Putamen (tissue), 1 donor: Measurements from ENCODE around the gene CNPY1.

Experiments
- DNase-seq: peaks from one replicate; pipeline ENCODE4 v3.0.0-alpha.2; 2016; ENCODE audit warnings: low spot score

The CNPY1 gene

GRCh38 chr7:155466814-155467733, 79.3 kb downstream of the CNPY1 start:
- no peak for DNase-seq

GRCh38 chr7:155466142-155466813, 80.1 kb downstream of the CNPY1 start:
- DNase-seq: no peak

GRCh38 chr7:155465761-155466141, 80.6 kb downstream of the CNPY1 start:
- DNase-seq: no peak

GRCh38 chr7:155464948-155465739, 81.2 kb downstream of the CNPY1 start:
- DNase-seq: no peak

DNA sequence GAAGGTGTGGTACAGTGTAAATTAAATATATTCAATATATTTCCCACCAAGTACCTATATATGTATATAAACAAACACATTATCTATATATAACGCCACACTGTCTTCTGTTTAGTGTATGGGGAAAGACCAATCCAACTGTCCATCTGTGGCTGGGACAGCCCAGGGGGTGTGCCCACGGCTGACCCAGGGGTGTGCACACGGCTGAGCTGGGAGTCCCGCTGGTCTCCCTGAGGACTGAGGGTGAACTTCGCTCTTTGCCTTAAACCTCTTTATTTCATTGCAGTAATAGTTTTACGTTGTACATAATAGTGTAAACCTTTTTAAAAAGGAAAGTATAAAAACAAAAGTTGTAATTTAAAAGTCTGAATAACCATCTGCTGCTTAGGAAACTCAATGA, 82.2 kb downstream of the CNPY1 start:
- no peak for DNase-seq

DNA sequence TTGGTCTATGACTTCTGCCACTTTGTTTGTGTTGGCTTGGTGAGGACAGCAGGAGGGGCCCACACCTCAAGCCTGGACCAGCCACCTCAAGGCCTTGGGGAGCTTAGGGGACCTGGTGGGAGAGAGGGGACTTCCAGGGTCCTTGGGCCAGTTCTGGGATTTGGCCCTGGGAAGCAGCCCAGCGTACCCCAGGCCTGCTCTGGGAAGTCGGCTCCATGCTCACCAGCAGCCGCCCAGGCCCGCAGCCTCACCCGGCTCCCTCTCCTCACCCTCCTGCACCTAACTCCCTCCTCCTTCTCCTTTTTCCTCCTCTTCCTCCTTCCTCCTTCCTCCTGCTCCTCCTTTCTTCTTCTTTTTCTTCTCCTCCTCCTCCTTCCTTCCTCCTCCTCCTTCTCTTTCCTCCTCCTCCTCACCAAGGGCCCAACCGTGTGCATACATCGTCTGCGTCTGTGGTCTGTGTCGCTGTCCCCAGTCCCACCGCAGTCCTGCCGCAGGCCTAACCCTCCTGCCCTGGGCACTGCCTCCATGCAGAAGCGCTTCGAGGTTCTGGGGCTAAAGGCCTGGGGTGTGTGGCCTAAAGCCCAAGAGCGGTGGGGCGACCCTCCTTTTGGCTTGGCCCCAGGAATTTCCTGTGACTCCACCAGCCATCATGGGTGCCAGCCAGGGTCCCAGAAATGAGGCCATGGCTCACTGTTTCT, 83.1 kb downstream of the CNPY1 start:
- no peak for DNase-seq

GRCh38 chr7:155462163-155462735, 84.1 kb downstream of the CNPY1 start:
- DNase-seq: no peak

GRCh38 chr7:155461631-155462030, 84.7 kb downstream of the CNPY1 start:
- DNase-seq: no peak

DNA sequence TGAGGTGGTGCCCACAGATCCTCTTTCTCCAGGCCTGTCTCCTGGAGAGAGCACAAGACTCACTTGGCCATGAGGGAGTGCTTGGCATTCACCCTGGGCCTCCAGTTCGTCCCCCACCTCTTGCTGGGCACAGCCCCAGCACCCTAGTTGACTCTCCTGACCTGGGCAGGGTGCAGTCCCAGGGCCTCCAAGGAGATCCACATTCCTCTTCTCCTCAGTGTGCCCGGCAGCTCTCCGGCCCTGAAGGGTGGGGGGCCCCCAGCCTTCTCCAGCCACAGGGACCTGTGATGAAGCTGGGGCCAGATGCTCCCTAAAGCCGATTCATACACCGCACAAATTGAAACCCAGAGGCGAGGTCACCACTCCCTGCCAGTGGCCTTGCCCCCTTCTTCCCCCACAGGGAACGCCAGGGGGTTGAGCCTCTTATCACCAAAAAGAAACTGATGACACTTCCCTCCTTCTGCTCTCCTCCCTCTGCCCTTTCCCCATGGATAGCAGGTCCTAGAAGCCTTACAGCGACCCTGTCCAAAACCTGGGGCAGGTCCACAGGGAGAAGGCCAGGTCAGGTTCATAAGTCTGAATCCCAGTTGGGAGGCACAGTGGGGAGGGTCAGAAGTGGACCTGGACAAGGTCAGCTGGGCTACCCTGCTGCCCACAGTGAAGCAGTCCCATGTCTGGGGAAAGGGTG, 85.3 kb downstream of the CNPY1 start:
- DNase-seq: no peak

DNA sequence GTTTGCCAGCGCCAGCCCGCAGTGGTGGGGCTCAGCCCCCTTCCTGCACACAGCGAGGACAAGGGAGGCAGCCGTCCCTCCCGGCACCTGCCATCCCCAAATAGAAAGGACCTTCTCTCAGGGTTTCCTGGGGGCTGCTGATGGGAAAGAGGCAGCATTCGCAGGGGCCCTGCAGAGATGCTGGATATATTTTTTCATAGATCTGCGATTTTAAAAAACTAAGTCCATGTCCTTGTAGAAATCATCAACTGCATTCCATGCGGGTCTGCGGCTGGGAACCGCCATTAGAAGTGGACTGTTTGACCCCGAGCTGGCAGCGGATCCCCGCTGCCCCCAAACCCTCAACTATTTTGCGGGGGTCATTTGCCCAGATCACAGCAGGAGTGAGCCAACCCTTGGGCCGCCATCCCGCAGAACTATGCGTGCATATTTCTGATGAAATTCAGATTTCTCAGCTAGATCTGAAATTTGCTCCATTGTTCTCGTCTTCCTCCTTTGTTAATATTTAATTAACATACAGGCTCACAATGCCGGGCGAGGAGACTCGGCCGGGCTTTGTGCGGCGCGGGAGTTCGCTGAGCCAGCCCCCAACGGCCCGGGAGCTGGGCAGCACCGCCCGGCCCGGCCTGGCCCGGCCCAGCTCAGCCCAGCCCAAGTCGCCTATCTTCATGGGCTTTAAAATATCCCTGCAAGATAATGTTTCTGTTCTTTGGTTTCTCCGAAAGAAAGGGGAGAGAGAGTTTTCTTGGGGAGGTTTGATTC, 86.5 kb downstream of the CNPY1 start:
- no peak for DNase-seq

DNA sequence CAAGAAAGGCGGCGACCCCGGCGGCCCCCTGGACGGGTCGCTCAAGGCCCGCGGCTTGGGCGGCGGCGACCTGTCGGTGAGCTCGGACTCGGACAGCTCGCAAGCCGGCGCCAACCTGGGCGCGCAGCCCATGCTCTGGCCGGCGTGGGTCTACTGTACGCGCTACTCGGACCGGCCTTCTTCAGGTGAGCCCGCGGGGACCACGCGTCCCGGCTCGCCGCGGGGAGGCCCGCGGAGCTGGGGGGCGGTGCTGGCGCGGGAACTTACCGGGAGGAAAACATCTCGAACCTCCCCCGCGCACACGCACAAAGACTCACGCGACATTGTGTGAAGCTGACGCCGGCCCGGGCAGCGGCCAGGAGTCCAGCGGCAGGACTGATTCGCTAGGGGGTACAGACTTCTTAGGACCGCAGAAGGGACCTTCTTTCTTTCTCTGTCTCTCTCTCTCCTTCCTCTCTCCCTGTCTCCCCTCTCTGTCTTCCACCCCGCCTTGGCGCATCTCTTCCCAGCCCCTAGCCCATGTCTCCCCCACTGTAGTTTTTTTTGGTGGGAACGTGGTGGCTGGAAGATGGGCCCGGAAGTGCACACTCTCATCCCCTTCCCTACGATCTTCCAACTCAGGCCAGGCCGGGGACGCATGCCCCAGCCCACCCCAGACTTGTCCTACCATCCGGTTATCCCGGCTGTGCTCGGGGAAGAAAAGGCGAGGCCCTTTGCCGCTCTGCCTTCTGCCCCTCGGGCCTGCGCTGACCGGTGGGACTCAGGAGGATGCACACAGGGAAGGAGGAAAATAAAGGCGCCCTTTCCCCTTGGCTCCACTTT, 87.3 kb downstream of the CNPY1 start:
- DNase-seq: no peak

GRCh38 chr7:155458111-155458877, 88.1 kb downstream of the CNPY1 start, which contains the start of gene EN2:
Gene EN2 (plus strand): TSS chr7:155458129. CDS start chr7:155458378, 249 bp downstream.
- no peak for DNase-seq

DNA sequence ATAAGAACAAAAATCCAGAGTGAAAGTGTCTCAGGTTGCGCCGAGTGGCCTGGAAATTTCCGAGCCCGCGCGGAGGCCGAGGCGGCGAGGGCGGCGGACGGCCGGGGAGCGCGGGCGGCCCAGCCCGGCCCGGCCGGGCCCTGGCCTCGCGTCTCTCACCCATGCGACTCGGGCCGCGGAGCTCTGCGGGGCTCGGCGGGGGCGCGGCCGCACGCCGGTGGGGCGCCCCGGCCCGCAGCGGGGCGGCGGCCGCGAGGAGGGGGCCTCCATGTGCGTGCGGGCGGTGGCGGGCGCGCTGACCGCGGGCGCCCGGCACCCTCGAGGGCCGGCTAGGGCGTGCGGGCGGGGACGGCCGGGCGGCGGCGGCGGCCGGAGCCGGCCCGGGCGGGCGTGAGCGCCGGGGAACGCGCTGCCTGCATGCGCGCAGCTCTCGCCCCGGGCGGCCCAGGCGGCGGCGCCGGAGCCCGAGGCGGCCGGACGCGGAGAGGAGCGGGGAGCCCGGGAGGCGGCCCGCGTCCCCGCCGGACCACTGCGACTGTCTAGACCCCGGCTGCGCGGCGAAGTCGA, 88.7 kb downstream of the CNPY1 start:
- DNase-seq: no peak

- DNase-seq: peak; percentile 74
These were observed 89.4 kb downstream of the CNPY1 start for GRCh38 chr7:155456738-155457543.

- DNase-seq: no peak
These were observed 90.3 kb downstream of the CNPY1 start for GRCh38 chr7:155455776-155456737.

DNA sequence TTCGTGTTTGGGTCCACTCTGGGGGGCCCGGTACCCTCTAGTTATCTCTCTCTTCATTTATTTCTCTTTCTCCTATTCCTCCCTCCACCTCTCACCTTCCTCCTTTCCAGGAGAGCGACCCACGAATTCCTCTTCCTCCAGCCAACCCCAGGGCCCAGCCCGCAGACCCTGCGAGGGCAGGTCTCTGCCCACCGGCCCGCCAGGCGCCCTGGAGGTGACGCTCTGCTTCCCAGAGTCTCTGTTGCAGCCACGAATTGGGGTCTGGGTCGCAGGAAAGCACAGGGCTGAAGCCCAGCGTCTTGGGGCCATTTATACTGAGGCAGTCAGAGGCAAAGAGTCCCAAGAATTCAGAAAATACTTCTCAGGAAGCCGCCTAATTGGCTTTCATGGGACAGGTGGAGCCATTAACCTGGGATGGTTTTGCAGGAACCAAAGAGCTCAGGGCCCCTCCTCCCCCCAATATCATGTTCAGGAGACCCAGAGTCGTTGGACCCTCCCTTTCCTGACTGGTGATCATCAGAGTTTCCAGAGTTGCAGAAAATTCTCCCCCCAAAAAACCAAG, 91.1 kb downstream of the CNPY1 start:
- no peak for DNase-seq
